HG02678 (cell line): ENCODE results near the gene NEK11.

Experiments
- ATAC-seq: cut with Tn5 transposase; IDR thresholded peaks from one replicate; pipeline ENCODE4 v1.9.1; 2021; ENCODE audit warnings: mild to moderate bottlenecking, moderate library complexity; ENCODE audit not compliant: unreplicated experiment

NEK11 gene

GRCh38 chr3:131393868-131394267 lies 367.2 kb downstream of the NEK11 start:
- no peak for ATAC-seq

GRCh38 chr3:131394400-131394799 lies 367.7 kb downstream of the NEK11 start:
- ATAC-seq, result no peak

- no peak for ATAC-seq
Measured at GRCh38 chr3:131396170-131396569, 369.5 kb downstream of the NEK11 start.

GRCh38 chr3:131397889-131398288 lies 371.2 kb downstream of the NEK11 start:
- ATAC-seq, result no peak
